GM19397 (cell line): Measurements from ENCODE around the gene MCF2L2.

Source experiments
- ATAC-seq: cut with Tn5 transposase; IDR thresholded peaks from one replicate; pipeline ENCODE4 v1.9.1; 2021; ENCODE audit warnings: mild to moderate bottlenecking, moderate library complexity; ENCODE audit not compliant: unreplicated experiment

The MCF2L2 gene

DNA sequence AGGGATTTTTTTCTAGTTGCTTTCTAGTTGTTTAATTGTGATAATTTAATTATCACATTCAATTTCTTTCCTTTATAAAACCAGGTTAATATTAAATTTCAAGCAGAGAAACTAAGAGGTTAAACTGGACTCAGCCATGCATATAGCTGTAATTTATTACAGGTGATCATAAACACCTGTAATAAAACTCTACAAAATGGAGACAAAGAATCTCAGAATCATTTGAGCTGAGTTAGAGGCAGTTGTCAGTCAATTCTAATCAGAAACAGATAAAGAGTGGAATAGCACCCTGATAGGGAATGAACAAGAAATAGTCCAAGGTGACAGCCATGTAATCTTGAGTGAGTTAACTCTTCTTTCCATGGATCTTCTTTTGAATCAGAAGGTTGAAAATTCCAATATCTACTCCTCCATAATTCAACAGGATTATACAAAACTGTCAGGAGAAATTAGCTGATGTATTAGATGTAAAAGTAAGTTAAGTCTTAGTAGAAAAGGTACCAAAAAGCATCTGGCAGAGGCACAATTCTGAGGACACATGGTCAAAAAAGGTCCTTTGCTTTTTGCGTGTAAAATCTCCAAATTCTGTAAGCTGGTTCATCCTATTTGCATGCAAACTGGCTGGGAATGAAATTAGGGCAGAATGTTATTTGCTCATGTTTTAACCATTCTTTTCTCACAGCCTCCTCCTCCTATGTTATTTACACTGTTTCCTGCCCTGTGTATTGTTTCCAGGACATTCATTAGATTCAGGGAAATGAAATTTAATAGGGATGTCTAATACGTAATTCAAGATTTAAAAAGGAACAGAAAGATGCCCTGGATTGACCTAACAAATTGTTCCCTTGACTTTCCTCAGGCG lies 214.8 kb downstream of the MCF2L2 start:
- ATAC-seq, result no peak

- ATAC-seq, result no peak
Measured at GRCh38 chr3:183212565-183212964, 215.9 kb downstream of the MCF2L2 start.

- no peak for ATAC-seq
Measured at GRCh38 chr3:183212096-183212495, 216.3 kb downstream of the MCF2L2 start.

DNA sequence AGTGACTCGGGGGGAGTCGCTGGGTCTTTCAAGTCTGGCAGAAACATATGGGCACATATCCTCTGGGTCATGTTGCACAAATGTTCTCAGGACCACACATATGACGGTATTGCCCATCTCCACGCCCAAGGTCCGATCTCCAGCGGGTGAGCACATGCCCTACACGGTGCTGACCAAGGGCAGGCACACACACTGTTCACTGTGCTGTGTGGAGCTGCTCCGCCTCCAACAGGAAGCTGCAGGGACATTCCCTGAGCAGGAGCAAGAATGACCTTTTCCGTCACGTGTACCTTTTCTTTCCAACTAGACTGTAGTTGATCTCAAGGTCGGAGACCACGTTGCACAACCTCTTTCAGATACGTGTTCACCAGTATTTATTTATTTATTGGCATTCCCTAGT lies 217.1 kb downstream of the MCF2L2 start:
- no peak for ATAC-seq

DNA sequence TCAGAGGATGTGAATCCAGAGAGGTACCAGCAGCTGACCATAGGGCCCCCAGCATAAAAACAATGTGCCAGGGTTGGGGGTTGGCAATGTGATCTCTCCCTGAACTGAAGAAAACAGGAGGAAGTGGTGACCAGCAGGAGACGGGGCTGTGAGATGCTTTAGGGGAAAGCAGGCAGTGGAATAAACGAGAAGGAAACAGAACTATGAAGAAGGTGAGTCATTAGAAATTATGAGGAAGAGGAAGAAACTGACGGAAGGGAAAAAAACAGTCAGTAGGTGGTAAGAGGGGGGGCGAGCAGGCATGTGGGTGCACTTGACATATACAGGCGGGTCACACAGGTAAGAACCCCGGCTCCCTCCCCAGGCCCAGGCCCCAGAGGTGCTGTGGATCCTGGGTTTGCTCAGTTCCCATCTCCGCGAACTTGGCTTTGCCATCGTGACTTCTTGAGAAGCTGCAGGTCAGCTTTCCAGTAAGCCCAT lies 217.5 kb downstream of the MCF2L2 start:
- no peak for ATAC-seq

DNA sequence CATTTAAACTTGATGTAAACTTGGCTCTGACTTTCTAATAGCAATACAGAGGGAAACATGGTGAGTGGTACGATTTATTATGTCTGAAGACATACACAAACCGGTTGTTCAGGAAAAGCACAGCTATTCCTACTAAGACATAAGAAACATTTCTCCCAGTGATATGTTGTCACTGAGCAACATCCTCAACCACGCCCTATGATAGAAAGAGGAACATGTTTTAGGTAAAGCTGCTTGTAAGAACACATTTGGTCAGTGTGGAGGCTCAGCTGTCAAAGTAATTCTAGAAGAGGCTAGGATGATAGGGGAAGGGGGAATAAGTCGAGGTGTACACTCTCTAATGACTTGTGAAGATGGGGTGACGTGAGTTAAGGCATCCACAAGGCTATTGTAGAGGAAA lies 218.1 kb downstream of the MCF2L2 start:
- no peak for ATAC-seq

- no peak for ATAC-seq
Measured at GRCh38 chr3:183208800-183209199, 219.6 kb downstream of the MCF2L2 start.

DNA sequence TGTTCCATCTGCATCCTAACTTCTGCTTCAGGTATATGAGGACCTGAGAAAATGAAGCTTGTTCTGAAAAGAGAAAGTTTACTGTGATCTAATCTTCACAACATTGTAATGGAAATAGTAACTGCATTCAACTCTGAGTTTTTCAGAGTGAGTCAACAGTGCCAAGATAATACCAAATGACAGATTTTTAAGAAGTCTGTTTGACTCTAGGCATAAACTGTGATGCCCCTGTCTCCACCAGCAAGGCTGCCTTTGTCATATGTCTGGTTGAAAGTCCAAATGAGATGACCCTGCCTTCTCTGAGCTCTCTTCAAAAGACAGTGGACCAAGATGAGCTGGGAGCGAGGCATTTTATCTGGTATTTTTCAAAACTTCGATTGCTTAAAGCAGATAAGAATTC lies 220.2 kb downstream of the MCF2L2 start:
- ATAC-seq, result no peak

GRCh38 chr3:183203670-183204069 lies 224.7 kb downstream of the MCF2L2 start:
- no peak for ATAC-seq

GRCh38 chr3:183202004-183202722 lies 226.3 kb downstream of the MCF2L2 start:
- no peak for ATAC-seq

DNA sequence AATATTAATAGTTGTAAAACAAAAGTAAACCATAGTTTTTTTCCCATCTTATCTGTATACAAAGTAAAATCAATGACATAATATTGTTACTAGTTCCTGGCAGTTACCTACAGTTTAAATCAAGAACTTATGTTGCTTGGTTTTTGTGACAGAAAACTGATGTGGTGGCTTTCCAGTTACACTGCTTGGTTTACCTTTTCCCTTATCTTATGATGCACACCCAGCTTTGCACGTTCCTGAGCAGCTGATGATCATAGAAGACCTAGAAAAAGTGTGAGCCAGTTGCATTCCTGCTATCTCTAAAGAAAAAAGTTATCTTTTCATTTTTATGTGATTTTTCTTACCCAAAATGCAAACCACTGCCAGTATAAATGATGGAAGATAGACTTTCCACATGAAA lies 229.5 kb downstream of the MCF2L2 start:
- no peak for ATAC-seq

DNA sequence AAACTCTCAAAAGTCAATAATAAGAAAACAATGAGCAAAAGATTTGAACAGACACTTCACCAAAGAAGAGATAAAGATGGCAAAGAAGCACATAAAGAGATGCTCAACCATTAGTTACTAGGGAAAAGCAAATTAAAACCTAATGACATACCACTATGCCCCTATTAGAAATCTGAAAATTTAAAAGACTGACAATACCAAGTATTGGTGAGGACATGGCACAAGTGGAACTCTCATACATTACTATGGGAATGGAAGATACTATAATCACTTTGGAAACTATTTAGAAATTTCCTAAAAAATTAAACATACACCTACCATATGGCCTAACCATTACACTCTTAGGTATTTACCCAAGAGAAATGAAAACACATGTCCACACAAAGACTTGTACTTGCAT lies 230.7 kb downstream of the MCF2L2 start:
- no peak for ATAC-seq

DNA sequence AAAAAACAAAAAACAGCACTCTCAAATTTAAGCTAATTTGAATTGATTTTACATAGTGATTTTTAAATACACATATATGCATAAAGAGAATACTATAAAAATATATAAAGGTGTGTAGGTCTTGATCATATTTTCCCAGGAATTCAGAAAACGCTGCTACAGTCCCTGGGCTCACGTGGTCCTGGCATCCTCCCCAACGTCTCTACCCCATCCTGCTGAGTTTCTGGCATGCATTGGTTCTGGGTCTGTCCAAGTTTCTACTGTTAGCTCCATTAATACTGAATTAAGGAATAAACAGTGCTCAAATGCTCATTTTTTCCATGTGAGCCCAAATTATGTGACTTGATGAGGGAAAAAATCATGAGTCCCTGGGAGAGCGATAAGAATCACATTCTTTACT lies 233.2 kb downstream of the MCF2L2 start:
- ATAC-seq, result no peak

DNA sequence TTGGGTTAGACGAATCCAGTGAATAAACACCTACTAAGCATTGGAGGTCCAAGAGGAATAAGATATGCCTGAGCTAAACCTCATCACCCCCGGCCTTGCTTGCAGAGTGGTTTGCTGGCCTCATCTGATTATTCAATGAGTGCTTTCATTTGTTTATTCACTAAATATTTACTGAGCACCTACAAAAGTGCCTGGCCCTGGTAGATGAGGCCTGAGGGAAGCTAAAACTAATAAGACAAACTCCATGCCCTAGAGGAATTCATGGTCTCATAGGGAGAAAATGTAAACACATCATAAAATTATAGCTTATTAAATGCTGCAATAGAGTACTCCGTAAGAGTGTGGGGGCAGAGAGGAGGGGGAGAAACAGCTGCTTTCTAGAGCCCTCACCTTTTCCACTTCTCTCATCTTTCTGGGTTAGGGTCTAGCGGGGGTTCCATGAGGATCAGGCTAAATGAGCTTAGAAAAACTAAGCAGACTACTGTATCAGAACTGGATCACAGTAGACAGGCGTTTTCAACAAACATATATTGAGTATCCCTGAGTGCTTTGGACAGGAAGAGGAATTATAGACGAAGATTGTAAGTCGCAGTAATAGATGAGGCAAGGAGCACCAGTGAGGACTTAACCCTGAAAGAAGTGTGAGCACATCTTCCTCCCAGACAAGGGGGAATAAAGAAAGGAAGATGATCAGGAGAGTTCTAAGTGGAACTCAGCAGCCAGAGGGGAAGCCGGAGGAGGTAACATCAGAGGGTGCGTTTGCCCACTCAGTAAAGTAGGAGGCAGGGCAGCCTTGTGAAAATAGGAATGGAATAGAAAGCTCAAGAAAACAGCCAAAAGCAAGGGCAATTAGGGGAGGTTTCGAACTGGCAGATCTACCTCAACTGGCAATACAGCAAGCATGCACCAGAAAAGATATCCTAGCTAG lies 234.4 kb downstream of the MCF2L2 start:
- no peak for ATAC-seq

GRCh38 chr3:183192650-183193300 lies 235.6 kb downstream of the MCF2L2 start:
- no peak for ATAC-seq

- no peak for ATAC-seq
Measured at GRCh38 chr3:183189641-183190040, 238.8 kb downstream of the MCF2L2 start.

GRCh38 chr3:183188895-183189462 lies 239.4 kb downstream of the MCF2L2 start:
- ATAC-seq, result no peak

DNA sequence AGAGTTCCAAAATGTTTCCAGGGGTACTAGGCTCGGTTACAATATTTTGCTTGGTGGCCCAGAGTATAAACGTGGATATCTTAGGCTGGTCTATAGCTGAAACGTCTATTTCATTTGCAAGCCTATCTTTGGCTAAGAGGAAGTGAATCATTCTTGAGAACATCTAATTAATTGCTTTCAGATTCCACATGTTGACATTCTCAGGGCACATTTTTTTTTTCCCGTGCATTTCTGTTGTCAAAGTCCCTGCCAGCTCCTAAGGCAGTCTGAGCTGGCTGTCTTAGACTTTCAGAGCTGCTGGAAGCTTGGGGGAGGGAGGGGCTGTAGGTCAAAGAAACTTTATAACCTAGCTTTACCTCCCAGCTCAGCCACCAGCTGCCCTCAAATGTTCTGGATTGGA lies 242.7 kb downstream of the MCF2L2 start:
- ATAC-seq, result no peak

DNA sequence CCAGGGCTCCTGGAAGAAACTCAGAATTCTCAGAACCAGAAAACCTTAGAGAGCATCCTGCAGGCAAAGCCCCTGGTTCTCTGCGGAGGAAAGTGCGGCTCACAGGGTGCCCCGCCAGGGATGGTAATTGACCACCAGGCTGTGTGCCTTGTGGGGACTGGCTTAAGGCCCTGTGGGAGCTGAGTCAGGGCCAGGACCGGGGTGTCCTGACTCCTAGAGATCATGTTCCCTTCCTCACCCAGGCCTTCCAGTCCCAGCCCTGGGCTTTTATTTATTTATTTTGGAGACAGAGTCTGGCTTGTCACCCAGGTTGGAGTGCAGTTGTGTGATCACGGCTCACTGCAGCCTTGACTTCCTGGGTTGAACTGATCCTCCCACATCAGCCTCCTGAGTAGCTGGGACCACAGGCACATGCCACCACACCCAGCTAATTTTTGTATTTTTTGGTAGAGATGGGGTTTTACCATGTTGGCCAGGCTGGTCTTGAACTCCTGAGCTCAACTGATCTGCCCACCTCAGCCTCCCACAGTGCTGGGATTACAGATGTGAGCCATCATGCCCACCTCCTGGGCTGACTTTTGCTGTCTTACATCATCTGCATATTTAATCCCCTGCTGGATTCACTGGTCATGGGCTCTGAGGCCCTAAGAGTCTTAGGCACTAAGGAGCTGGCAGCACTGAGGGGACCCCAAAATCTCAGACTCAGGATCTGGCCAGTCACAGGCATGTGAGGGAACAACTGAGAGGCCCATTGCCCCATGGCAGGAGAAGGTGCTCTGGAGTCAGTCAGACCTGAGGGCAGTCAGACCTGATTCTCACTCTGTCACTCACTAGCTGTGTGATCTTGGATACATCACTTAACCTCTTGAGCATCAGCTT lies 245.4 kb downstream of the MCF2L2 start:
- ATAC-seq, result no peak
